GM13977 (cell line): Measurements from ENCODE around the gene MRPS9.

ENCODE experiments used
- DNase-seq: peaks from one replicate; pipeline ENCODE4 v3.0.0; 2012; ENCODE audit warnings: low spot score
- CTCF ChIP-seq: IDR thresholded peaks from 2 replicates; pipeline ENCODE4 v1.5.1; 2012; ENCODE audit warnings: mild to moderate bottlenecking, control low read depth; ENCODE audit not compliant: insufficient read depth; ENCODE audit errors: extremely low read depth, missing control alignments
- in situ Hi-C: fragments of 300-500 bp; cut with MboI; formaldehyde crosslinking; loops from one replicate; pipeline ENCODE4 v1.12.0; 2022; ENCODE audit warnings: low sequenced_read_pairs, low pct_unique_long_range_greater_than_20kb, mixed read lengths, inconsistent platforms; ENCODE audit not compliant: unreplicated experiment

MRPS9 gene

GRCh38 chr2:105102963-105103421 lies 65.1 kb downstream of the MRPS9 start:
- no peak for TF ChIP-seq CTCF
- in situ Hi-C loops = no loop called here
- DNase-seq = no peak

GRCh38 chr2:105103481-105103880 lies 65.6 kb downstream of the MRPS9 start:
- no peak for TF ChIP-seq CTCF

GRCh38 chr2:105104208-105104731 lies 66.4 kb downstream of the MRPS9 start:
- in situ Hi-C loops = no loop called here
- no peak for TF ChIP-seq CTCF
- no peak for DNase-seq

More at GRCh38 chr2:105103481-105103880, 65.6 kb downstream of the MRPS9 start:
- in situ Hi-C loops = no loop called here
- no peak for DNase-seq

- in situ Hi-C loops = loop anchor here (5.0 kb wide), 1 partner anchor 122 kb away; no protein-coding TSS in a partner anchor
- TF ChIP-seq CTCF = no peak
- DNase-seq = no peak
Observed at GRCh38 chr2:105110295-105110829, 72.5 kb downstream of the MRPS9 start.

GRCh38 chr2:105111365-105112150 lies 73.7 kb downstream of the MRPS9 start:
- in situ Hi-C loops = loop anchor here (5.0 kb wide), 1 partner anchor 121 kb away; no protein-coding TSS in a partner anchor
- no peak for TF ChIP-seq CTCF
- DNase-seq = no peak

GRCh38 chr2:105112345-105112744 lies 74.5 kb downstream of the MRPS9 start:
- TF ChIP-seq CTCF = no peak
- in situ Hi-C loops = loop anchor here (5.0 kb wide), 1 partner anchor 120 kb away; no protein-coding TSS in a partner anchor

More at GRCh38 chr2:105112345-105112744, 74.5 kb downstream of the MRPS9 start:
- no peak for DNase-seq
